ENCODE results near the gene WDR4. TPM values are rescaled to one million over a fixed set of nuclear protein-coding genes. Genes with fewer than 3 reads are reported as not detected.
A peak's percentile ranks its signal among the peaks of the same experiment; 100 is the strongest.
"Not testable (repeated sequence)": the region's sequence is repeated elsewhere in the genome, so short reads cannot be mapped to it uniquely, and the experiment has no call there.

Gene WDR4, protein sequence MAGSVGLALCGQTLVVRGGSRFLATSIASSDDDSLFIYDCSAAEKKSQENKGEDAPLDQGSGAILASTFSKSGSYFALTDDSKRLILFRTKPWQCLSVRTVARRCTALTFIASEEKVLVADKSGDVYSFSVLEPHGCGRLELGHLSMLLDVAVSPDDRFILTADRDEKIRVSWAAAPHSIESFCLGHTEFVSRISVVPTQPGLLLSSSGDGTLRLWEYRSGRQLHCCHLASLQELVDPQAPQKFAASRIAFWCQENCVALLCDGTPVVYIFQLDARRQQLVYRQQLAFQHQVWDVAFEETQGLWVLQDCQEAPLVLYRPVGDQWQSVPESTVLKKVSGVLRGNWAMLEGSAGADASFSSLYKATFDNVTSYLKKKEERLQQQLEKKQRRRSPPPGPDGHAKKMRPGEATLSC
- total RNA-seq (2014; rRNA removed): 35.3 and 53.8 TPM in 2 replicates
- Bru-seq, nascent RNA: percentile 87 among the genes with signal in this experiment
- BruChase-seq, experiment 1, labeled RNA remaining after a 6-hour chase: percentile 90 among the genes with signal in this experiment
- BruChase-seq, experiment 2, labeled RNA remaining after a 2-hour chase: percentile 88 among the genes with signal in this experiment
- long read RNA-seq, transcript WDR4-201 (12 exons, 1,471 nt): major isoform, 14 of 87 reads
- long read RNA-seq, transcript WDR4-202 (11 exons, 2,122 nt): minor isoform, 11 of 87 reads
- long read RNA-seq, partial matches to known transcripts: 35 of 87 reads
- long read RNA-seq, other reads (novel, unspliced or antisense): 27 of 87 reads

DNA sequence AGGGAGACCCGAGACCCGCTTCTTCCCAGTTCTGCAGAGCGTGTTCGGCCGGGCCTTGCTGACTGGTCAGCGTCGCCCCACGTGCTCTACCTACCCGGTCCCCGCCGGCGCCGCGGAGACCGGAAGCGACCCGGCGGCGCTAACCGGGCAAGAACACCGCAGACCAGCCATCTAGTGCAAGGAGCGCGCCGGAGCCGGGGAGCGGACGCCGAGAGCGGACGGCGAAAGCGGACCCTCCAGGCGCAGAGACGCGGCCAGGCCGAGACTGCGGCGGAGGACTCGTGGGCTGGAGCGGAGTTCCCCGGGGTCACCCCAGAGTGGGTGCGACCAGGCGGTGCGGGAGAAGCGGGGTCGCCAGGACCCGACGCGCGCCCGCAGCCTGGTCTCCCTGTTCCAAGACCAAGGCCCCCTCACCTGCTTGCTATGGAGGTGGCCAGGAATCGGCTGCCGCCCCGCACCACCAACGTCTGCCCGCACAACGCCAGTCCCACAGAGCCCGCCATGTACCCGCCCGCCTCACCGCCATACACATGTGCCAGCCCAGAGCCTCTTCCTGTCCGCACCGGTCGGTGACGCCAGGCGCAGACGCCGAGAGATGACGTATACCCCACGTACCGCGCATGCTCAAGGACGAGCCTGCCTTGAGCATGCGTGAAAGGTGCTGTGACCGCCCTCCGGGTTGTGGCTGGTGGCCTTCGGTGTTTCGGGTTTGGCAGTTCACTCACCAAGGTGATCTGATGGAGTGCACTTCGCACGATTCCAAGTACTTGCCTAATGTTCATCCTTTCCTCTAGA lies at the start of gene WDR4:
TSS of gene WDR4 (minus strand) at position 547 of the 795 bp plus-strand sequence. CDS start at position 503, 44 bp downstream.
- H3K4me3 ChIP-seq (ENCODE audit: low read length): peak within 1 kb of the TSS; percentile 78
- TF ChIP-seq EZH2 (IDR thresholded peaks at IDR 0.05; ENCODE audit: low read length, unreplicated experiment) (no peak), EZH2phosphoT487 (IDR thresholded peaks at IDR 0.05; ENCODE audit: borderline replicate concordance, low read length) (no peak)
- TF ChIP-seq, protein P1, sequence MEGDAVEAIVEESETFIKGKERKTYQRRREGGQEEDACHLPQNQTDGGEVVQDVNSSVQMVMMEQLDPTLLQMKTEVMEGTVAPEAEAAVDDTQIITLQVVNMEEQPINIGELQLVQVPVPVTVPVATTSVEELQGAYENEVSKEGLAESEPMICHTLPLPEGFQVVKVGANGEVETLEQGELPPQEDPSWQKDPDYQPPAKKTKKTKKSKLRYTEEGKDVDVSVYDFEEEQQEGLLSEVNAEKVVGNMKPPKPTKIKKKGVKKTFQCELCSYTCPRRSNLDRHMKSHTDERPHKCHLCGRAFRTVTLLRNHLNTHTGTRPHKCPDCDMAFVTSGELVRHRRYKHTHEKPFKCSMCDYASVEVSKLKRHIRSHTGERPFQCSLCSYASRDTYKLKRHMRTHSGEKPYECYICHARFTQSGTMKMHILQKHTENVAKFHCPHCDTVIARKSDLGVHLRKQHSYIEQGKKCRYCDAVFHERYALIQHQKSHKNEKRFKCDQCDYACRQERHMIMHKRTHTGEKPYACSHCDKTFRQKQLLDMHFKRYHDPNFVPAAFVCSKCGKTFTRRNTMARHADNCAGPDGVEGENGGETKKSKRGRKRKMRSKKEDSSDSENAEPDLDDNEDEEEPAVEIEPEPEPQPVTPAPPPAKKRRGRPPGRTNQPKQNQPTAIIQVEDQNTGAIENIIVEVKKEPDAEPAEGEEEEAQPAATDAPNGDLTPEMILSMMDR (conservative IDR thresholded peaks at IDR 0.05; ENCODE audit: low read depth, low read length): no peak
- peak within 1 kb of the TSS; percentile 42 for H2AFZ ChIP-seq (ENCODE audit: low read length)
- DNase-seq: peak; percentile 99
- peaks cover 11% of the 10 kb centered on the region for H3K4me1 ChIP-seq (ENCODE audit: insufficient read depth, low read length)
- H3K9me2 ChIP-seq (replicated peaks; ENCODE audit: low read length): no peaks in the 10 kb centered on the region
- no peaks in the 10 kb centered on the region for H3F3A ChIP-seq (ENCODE audit: low read length, unreplicated experiment)
- no peaks in the 10 kb centered on the region for H3K27me3 ChIP-seq (ENCODE audit: low read length)
- H3K4me2 ChIP-seq (ENCODE audit: low read length): peak within 1 kb of the TSS; percentile 90
- peak; percentile 90 for ATAC-seq
- H3K9ac ChIP-seq (ENCODE audit: low read length): peak within 1 kb of the TSS; percentile 99
- H3K9me3 ChIP-seq (ENCODE audit: low read length): no peaks in the 10 kb centered on the region
- H3K79me2 ChIP-seq (ENCODE audit: low read length): peaks cover 55% of the 10 kb centered on the region
- peak within 1 kb of the TSS; percentile 87 for H3K27ac ChIP-seq (ENCODE audit: low read length)
- H3K36me3 ChIP-seq (ENCODE audit: low read depth, low read length): peaks cover 11% of the 10 kb centered on the region; the same call in 1 of the 2 replicates
- POLR2A ChIA-PET (ENCODE audit: unreplicated experiment): interaction anchor here (0.6 kb wide), 1 partner anchor 95 kb away, joined by 5 read pairs; no protein-coding TSS in a partner anchor
- intact Hi-C loops (cut with micrococcal nuclease): no loop called here
- no TSS peak for BruUV-seq (replicated peaks)
- 0 out of 2 replicates have a peak, but pooled peaks cover 5% of the 10 kb centered on the region for H4K20me1 ChIP-seq (ENCODE audit: low read length)
- CTCF ChIA-PET: no interaction called here

DNA sequence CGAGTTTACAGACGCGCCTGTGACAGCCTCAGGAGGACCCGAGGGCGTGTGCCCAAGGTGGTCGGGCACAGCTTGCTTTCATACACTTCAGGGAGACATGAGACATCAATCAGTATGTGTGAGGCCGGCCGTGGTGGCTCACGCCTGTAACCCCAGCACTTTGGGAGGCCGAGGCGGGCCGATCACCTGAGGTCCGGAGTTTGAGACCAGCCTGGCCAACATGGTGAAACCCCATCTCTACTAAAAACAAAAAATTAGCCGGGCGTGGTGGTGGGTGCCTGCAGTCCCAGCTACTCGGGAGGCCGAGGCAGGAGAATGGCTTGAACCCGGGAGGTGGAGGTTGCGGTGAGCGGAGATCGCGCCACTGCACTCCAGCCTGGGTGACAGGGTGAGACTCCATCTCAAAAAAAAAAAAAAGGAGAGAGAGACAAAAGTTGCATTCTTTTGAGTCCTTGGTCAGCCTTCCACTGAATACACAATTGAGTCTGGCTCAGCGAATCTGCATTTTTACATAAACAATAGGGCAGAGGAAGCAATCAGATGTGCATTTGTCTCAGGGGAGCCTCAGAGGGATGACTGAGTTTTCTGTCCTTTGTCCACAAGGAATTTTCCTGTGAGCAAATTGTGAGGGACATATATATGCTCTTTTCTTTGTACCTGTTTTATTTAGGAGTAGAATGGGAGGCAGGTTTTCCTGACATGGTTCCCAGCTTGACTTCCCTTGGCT lies 48.3 kb upstream of the WDR4 start:
- H3K79me2 ChIP-seq (ENCODE audit: low read length); ATAC-seq; H3K9me3 ChIP-seq (ENCODE audit: low read length); H3K9me2 ChIP-seq (replicated peaks; ENCODE audit: low read length); H3F3A ChIP-seq (ENCODE audit: low read length, unreplicated experiment); CTCF ChIA-PET; BruUV-seq (replicated peaks); DNase-seq; H3K27ac ChIP-seq (ENCODE audit: low read length); H3K9ac ChIP-seq (ENCODE audit: low read length); H3K27me3 ChIP-seq (ENCODE audit: low read length); H2AFZ ChIP-seq (ENCODE audit: low read length); H3K4me2 ChIP-seq (ENCODE audit: low read length); H3K4me3 ChIP-seq (ENCODE audit: low read length); POLR2A ChIA-PET (ENCODE audit: unreplicated experiment); H3K4me1 ChIP-seq (ENCODE audit: insufficient read depth, low read length); H4K20me1 ChIP-seq (ENCODE audit: low read length); H3K36me3 ChIP-seq (ENCODE audit: low read depth, low read length): not testable (repeated sequence)
- intact Hi-C loops (cut with micrococcal nuclease): loop anchor here (10.0 kb wide), 1 partner anchor 47 kb away; the partner anchor contains the start of gene PKNOX1

Data from PC-3 (cell line).